ENCODE results near the gene MYO5B.

MYO5B gene

DNA sequence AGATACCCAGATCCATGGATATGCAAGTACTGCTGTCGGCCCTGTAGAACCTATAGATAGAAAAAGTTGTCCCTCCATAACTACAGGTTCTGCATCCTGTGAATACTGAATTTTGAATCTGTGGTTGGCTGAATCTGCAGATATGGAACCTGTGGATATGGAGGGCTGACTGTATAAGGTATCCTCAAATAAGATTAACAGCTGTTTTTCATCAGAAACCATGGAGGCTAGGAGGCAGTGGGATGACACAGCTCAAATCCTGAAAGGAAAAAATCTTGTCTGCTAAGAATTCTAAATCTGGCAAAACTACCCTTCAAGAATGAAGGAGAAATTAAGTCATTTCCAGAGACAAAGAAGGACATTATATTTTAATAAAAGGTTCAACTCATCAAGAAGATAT is 367.0 kb downstream of the MYO5B start:
- Histone ChIP-seq H3K27me3 (ENCODE audit: low read length) (no peaks in the 10 kb centered on the region), H3K79me2 (ENCODE audit: insufficient read depth, low read length) (no peaks in the 10 kb centered on the region), H3K9me2 (replicated peaks; ENCODE audit: insufficient read depth, low read length) (no peaks in the 10 kb centered on the region), H3K9me3 (ENCODE audit: insufficient read depth, low read length) (no peaks in the 10 kb centered on the region), H3K4me3 (ENCODE audit: insufficient read depth, low read length, poor library complexity, severe bottlenecking) (no peak overlapping the region), H4K20me1 (ENCODE audit: low read depth, low read length) (no peaks in the 10 kb centered on the region), H3K36me3 (ENCODE audit: low read length) (no peaks in the 10 kb centered on the region), H2AFZ (ENCODE audit: low read depth, low read length, severe bottlenecking) (no peak overlapping the region), H3K9ac (ENCODE audit: low read length) (no peak overlapping the region), H3K27ac (ENCODE audit: low read depth, low read length) (no peak overlapping the region), H3K4me2 (ENCODE audit: low read depth, low read length, poor library complexity, severe bottlenecking) (no peak overlapping the region), H3F3A (ENCODE audit: insufficient read depth) (no peaks in the 10 kb centered on the region)
- TF ChIP-seq CTCF (IDR thresholded peaks at IDR 0.05; ENCODE audit: insufficient read depth, low read length, poor library complexity, severe bottlenecking) (no peak), EZH2phosphoT487 (conservative IDR thresholded peaks at IDR 0.05; ENCODE audit: low read length) (no peak)

DNA sequence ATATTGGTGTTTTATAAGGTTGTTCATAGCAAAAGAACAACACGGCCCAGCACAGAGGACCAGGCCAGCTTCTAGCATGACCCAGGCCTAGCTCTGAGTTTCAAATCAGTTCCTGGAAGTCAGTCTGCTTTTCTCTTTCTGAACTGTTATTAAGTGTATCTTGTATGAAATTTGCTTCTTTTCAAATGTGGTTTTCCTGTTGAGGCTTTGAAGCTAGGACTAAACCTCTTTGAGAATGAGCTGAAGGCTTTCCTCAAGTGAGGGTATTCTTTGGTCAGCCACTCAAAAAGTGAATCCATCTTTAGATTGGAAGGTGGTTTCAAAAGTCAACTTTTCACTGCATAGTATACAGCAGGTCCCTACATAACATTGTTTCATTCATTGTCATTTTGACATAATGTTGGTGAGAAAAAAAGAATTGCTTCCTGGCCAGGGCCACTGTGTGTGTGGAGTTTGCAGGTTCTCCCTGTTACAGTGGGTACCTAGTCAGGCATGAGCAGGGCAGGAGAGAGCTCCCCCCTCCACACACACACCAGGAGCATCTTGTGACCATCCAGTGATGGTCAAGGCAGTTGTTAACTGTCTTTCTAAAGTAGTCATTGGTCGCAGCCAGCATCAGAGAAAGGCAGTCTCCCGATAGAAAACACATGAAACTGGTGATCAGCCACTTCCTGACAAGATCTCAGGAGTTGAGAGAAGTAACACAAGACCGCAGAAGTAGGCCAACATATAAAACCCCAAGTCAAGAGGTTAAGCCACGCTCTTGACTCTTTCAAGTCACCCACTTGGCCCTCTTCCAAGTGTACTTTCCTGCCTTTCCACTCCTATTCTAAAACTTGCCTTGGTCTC is 374.9 kb downstream of the MYO5B start:
- Histone ChIP-seq H3K79me2 (ENCODE audit: insufficient read depth, low read length) (no peaks in the 10 kb centered on the region), H3K4me2 (ENCODE audit: low read depth, low read length, poor library complexity, severe bottlenecking) (no peak overlapping the region), H3K4me3 (ENCODE audit: insufficient read depth, low read length, poor library complexity, severe bottlenecking) (no peak overlapping the region), H3K27ac (ENCODE audit: low read depth, low read length) (no peak overlapping the region), H3K36me3 (ENCODE audit: low read length) (no peaks in the 10 kb centered on the region), H3K27me3 (ENCODE audit: low read length) (no peaks in the 10 kb centered on the region), H4K20me1 (ENCODE audit: low read depth, low read length) (no peaks in the 10 kb centered on the region), H2AFZ (ENCODE audit: low read depth, low read length, severe bottlenecking) (no peak overlapping the region), H3F3A (ENCODE audit: insufficient read depth) (no peaks in the 10 kb centered on the region), H3K9ac (ENCODE audit: low read length) (no peak overlapping the region), H3K9me2 (replicated peaks; ENCODE audit: insufficient read depth, low read length) (no peaks in the 10 kb centered on the region), H3K9me3 (ENCODE audit: insufficient read depth, low read length) (no peaks in the 10 kb centered on the region)
- TF ChIP-seq EZH2phosphoT487 (conservative IDR thresholded peaks at IDR 0.05; ENCODE audit: low read length) (no peak), CTCF (IDR thresholded peaks at IDR 0.05; ENCODE audit: insufficient read depth, low read length, poor library complexity, severe bottlenecking) (no peak)

- no peak overlapping the region for H3K4me2 ChIP-seq (ENCODE audit: low read depth, low read length, poor library complexity, severe bottlenecking)
- H3K79me2 ChIP-seq (ENCODE audit: insufficient read depth, low read length): no peaks in the 10 kb centered on the region
- TF ChIP-seq EZH2phosphoT487 (conservative IDR thresholded peaks at IDR 0.05; ENCODE audit: low read length) (no peak), CTCF (IDR thresholded peaks at IDR 0.05; ENCODE audit: insufficient read depth, low read length, poor library complexity, severe bottlenecking) (no peak)
- H3F3A ChIP-seq (ENCODE audit: insufficient read depth): no peaks in the 10 kb centered on the region
- H3K36me3 ChIP-seq (ENCODE audit: low read length): no peaks in the 10 kb centered on the region
- H4K20me1 ChIP-seq (ENCODE audit: low read depth, low read length): no peaks in the 10 kb centered on the region
- H3K9ac ChIP-seq (ENCODE audit: low read length): no peak overlapping the region
- no peak overlapping the region for H3K4me3 ChIP-seq (ENCODE audit: insufficient read depth, low read length, poor library complexity, severe bottlenecking)
- no peak overlapping the region for H2AFZ ChIP-seq (ENCODE audit: low read depth, low read length, severe bottlenecking)
- no peaks in the 10 kb centered on the region for H3K9me3 ChIP-seq (ENCODE audit: insufficient read depth, low read length)
- no peak overlapping the region for H3K27ac ChIP-seq (ENCODE audit: low read depth, low read length)
- no peaks in the 10 kb centered on the region for H3K9me2 ChIP-seq (replicated peaks; ENCODE audit: insufficient read depth, low read length)
- H3K27me3 ChIP-seq (ENCODE audit: low read length): no peaks in the 10 kb centered on the region
Observed at GRCh38 chr18:49819071-49819662, 375.8 kb downstream of the MYO5B start.
